Fibroblast of pulmonary artery (primary cell): ENCODE data around the gene KRTAP4-6.
"Not testable (repeated sequence)": the region's sequence is repeated elsewhere in the genome, so short reads cannot be mapped to it uniquely, and the experiment has no call there.

Source experiments
- DNase-seq: peaks from one replicate; pipeline ENCODE4 v3.0.0-alpha.2; 2010; ENCODE audit warnings: low read depth
- H3K4me3 ChIP-seq: replicated peaks from 2 replicates; pipeline ENCODE4 v1.5.1; 2011; ENCODE audit warnings: low read depth, mild to moderate bottlenecking, control low read depth, low read length, moderate library complexity
- CTCF ChIP-seq: IDR thresholded peaks from 2 replicates; pipeline ENCODE4 v1.5.1; 2011; ENCODE audit warnings: mild to moderate bottlenecking, control low read depth, low read length, inconsistent platforms; ENCODE audit errors: missing control alignments

Gene KRTAP4-6

GRCh38 chr17:41125064-41125463, 15.3 kb downstream of the KRTAP4-6 start:
- H3K4me3 ChIP-seq, result no peak overlapping the region
- no peak for DNase-seq
- no peak for TF ChIP-seq CTCF

- not testable (repeated sequence) for H3K4me3 ChIP-seq, DNase-seq
Measured at GRCh38 chr17:41123991-41124371, 16.4 kb downstream of the KRTAP4-6 start, which contains the start of gene KRTAP4-12. TSS of gene KRTAP4-12 (minus strand) at chr17:41124182. CDS start at chr17:41124122, 60 bp downstream.

- not testable (repeated sequence) for H3K4me3 ChIP-seq, DNase-seq
Measured at GRCh38 chr17:41123292-41123990, 16.9 kb downstream of the KRTAP4-6 start.

- H3K4me3 ChIP-seq, result no peak overlapping the region
- no peak for DNase-seq
- TF ChIP-seq CTCF, result no peak
Measured at GRCh38 chr17:41121742-41122141, 18.6 kb downstream of the KRTAP4-6 start.

- not testable (repeated sequence) for DNase-seq
Measured at GRCh38 chr17:41119696-41120690, 20.4 kb downstream of the KRTAP4-6 start.

DNA sequence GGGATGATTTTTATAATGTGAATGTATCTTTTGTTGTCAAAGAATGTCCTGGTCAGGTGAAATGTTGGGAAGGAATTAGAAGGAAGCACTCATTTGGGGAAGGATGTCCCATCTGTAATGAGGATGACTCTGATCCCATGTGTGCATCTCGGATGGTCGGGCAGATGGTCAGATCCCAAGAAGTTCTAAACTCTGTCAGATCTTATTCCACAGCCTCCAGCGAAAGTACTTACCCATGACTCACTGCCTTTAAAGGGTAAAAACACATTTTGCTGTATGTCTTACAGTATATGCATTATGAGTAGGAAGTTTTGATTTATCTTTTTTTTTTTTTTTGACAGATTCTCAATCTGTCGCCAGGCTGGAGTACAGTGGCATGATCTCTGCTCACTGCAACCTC, 21.6 kb downstream of the KRTAP4-6 start:
- H3K4me3 ChIP-seq, result no peak overlapping the region
- no peak for DNase-seq
- no peak for TF ChIP-seq CTCF

More at GRCh38 chr17:41119696-41120690, 20.4 kb downstream of the KRTAP4-6 start:
- not testable (repeated sequence) for H3K4me3 ChIP-seq

- H3K4me3 ChIP-seq, DNase-seq: not testable (repeated sequence)
Measured at GRCh38 chr17:41117846-41118386, 22.4 kb downstream of the KRTAP4-6 start, which contains the start of gene KRTAP4-11. TSS of gene KRTAP4-11 (minus strand) at chr17:41118373. CDS start at chr17:41118315, 58 bp downstream.

DNA sequence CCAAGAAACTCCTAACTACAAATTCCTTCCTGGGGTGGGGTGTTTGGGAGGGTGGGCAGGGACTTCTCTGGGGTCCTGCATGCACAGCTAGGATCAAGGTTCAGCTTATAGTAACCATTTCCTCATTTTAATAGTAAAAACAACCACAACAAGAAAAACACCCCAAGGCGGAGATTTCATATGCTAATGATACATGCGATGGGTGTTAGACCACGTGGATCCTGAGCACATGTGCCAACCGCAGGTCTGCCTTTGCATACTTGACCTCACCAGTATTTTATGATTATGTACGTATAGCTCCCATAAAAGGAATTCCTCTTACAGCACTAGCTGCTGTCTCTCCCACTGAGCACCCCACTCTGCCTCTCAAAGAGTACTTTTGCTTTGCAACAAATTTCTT, 24.0 kb downstream of the KRTAP4-6 start:
- no peak for TF ChIP-seq CTCF
- no peak overlapping the region for H3K4me3 ChIP-seq
- no peak for DNase-seq
